DOHH2 (cell line): ENCODE results near the gene ATAT1.

Experiments used
- H3F3A ChIP-seq: fragments of 200-600 bp; sonication (generic), shearing (Covaris generic); 2 replicates; pipeline ENCODE4 v1.6.0; 2016; ENCODE audit warnings: antibody characterized with exemption, mild to moderate bottlenecking; ENCODE audit not compliant: control insufficient read depth, insufficient read depth
- H3K27ac ChIP-seq: fragments of 200-600 bp; sonication (generic); 2 replicates; pipeline ENCODE4 v1.5.1; 2014; ENCODE audit warnings: low read depth, mild to moderate bottlenecking, low read length, moderate library complexity
- H3K27me3 ChIP-seq: fragments of 200-600 bp; sonication (generic); 2 replicates; pipeline ENCODE4 v1.6.1; 2014; ENCODE audit warnings: mild to moderate bottlenecking, low read length, mixed read lengths; ENCODE audit not compliant: control insufficient read depth
- H3K36me3 ChIP-seq: fragments of 200-600 bp; sonication (generic); 2 replicates; pipeline ENCODE4 v1.6.1; 2014; ENCODE audit warnings: mild to moderate bottlenecking, low read length, moderate library complexity, mixed read lengths; ENCODE audit not compliant: control insufficient read depth
- H3K4me1 ChIP-seq: fragments of 200-600 bp; sonication (generic); 2 replicates; pipeline ENCODE4 v1.6.1; 2014; ENCODE audit warnings: mild to moderate bottlenecking, low read length, mixed read lengths; ENCODE audit not compliant: control insufficient read depth
- H3K4me2 ChIP-seq: fragments of 200-600 bp; sonication (generic); 2 replicates; pipeline ENCODE4 v1.6.0; 2014; ENCODE audit warnings: mild to moderate bottlenecking, low read length, moderate library complexity
- H3K4me3 ChIP-seq: fragments of 200-600 bp; sonication (generic); 2 replicates; pipeline ENCODE4 v1.5.1; 2014; ENCODE audit warnings: mild to moderate bottlenecking, low read length, mixed read lengths
- H3K79me2 ChIP-seq: fragments of 200-600 bp; sonication (generic); 2 replicates; pipeline ENCODE4 v1.6.1; 2014; ENCODE audit warnings: mild to moderate bottlenecking, low read length, mixed read lengths; ENCODE audit not compliant: control insufficient read depth
- H3K9me2 ChIP-seq: fragments of 200-600 bp; sonication (generic); replicated peaks from 2 replicates; pipeline ENCODE4 v1.6.1; 2014; ENCODE audit warnings: mild to moderate bottlenecking, low read length, mixed read lengths; ENCODE audit not compliant: control insufficient read depth
- H3K9me3 ChIP-seq: fragments of 200-600 bp; sonication (generic); 2 replicates; pipeline ENCODE4 v1.6.1; 2014; ENCODE audit warnings: antibody characterized with exemption, low read length, mixed read lengths; ENCODE audit not compliant: control insufficient read depth, insufficient read depth
- H4K20me1 ChIP-seq: fragments of 200-600 bp; sonication (generic); 2 replicates; pipeline ENCODE4 v1.6.0; 2014; ENCODE audit warnings: low read depth, mild to moderate bottlenecking, antibody characterized with exemption, low read length, moderate library complexity; ENCODE audit not compliant: control insufficient read depth, insufficient read depth
- CTCF ChIP-seq: fragments of 200-600 bp; sonication (generic); IDR thresholded peaks from one replicate; pipeline ENCODE4 v1.5.1; 2014; ENCODE audit warnings: antibody characterized with exemption, mild to moderate bottlenecking, low read depth, low read length; ENCODE audit not compliant: poor library complexity, severe bottlenecking
- EZH2phosphoT487 ChIP-seq: fragments of 200-600 bp; sonication (generic); IDR thresholded peaks from 2 replicates; pipeline ENCODE4 v1.6.1; 2017; ENCODE audit warnings: borderline replicate concordance, mild to moderate bottlenecking, antibody characterized with exemption, low read length, moderate library complexity, mixed read lengths

ATAT1 gene

DNA sequence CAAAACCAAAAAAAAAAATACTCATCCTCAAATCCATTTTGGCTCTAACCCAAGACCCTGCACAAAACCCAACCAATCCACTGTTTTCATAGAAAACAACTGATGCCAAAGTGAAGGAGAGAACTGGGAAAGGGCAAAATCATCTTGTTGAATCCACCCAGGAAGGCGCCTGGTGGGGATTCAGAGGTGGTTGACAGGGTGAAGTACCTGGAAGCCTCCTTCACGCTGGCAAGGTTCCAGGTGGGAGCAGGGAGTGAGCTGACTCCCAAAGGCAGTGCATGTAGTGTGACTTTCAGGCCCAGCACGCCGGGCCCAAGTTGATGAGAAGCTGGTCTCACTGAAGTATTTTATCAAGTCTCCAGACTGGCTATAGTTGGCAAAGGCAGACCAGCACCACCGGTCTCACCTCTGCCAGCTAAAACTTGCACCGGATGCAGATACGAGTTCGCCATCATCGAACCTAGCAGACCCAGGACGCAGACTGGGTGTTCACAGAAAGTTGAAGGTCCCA, 26.2 kb upstream of the ATAT1 start:
- H3K9me2 ChIP-seq, result no peaks in the 10 kb centered on the region
- H3F3A ChIP-seq, result peaks cover 25% of the 10 kb centered on the region
- H3K27ac ChIP-seq, result no peak overlapping the region
- no peak overlapping the region for H3K4me2 ChIP-seq
- H3K4me3 ChIP-seq, result no peak overlapping the region
- no peaks in the 10 kb centered on the region for H3K79me2 ChIP-seq
- TF ChIP-seq CTCF, result no peak
- no peak for TF ChIP-seq EZH2phosphoT487
- no peaks in the 10 kb centered on the region for H3K9me3 ChIP-seq
- H3K27me3 ChIP-seq, result no peaks in the 10 kb centered on the region
- peaks cover 66% of the 10 kb centered on the region for H3K36me3 ChIP-seq
- H4K20me1 ChIP-seq, result no peaks in the 10 kb centered on the region
- H3K4me1 ChIP-seq, result no peaks in the 10 kb centered on the region

- H3K9me2 ChIP-seq, result no peaks in the 10 kb centered on the region
- no peak overlapping the region for H3K4me3 ChIP-seq
- peaks cover 74% of the 10 kb centered on the region for H3K36me3 ChIP-seq
- no peak overlapping the region for H3K4me2 ChIP-seq
- H3K9me3 ChIP-seq, result no peaks in the 10 kb centered on the region
- no peaks in the 10 kb centered on the region for H3K4me1 ChIP-seq
- no peak for TF ChIP-seq EZH2phosphoT487
- TF ChIP-seq CTCF, result no peak
- peaks cover 25% of the 10 kb centered on the region for H3F3A ChIP-seq
- H3K27ac ChIP-seq, result no peak overlapping the region
- H4K20me1 ChIP-seq, result no peaks in the 10 kb centered on the region
- H3K27me3 ChIP-seq, result no peaks in the 10 kb centered on the region
- H3K79me2 ChIP-seq, result no peaks in the 10 kb centered on the region
Observed at GRCh38 chr6:30601436-30601814, 25.2 kb upstream of the ATAT1 start.

DNA sequence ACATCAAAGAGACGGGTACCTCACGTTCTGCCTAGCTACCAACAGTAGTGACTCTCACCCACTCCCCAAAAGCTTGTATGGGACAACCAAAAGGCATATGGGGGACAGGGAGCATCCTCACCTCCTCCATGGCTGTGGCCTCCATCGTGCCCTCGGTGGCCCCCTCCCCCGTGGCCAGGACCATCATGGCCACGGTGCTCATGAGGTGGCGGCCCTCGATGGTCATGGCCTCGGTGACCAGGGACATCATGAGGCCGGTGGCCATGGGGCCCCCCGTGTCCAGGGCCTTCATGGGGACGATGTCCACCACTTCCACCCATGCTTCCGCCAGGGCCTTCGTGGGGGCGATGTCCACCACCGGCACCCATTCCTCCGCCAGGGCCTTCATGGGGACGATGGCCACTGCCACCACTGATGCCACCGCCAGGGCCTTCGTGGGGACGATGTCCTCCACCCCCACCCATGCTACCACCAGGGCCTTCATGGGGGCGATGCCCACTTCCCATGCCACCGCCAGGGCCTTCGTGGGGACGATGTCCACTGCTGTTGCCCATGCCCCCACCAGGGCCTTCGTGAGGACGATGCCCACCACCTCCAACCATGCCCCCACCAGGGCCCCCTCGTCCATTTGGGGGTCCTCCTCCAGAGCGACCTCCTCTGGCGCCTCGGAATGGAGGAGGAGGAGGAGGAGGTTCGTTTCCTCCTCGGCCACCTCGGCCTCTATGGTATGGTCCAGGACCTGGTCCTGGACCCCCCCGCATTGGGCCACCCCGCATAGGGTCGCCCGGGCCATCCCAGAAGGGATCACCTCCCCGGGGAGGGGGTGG, 24.6 kb upstream of the ATAT1 start:
- Histone ChIP-seq H3K4me2 (no peak overlapping the region), H3K27me3 (no peaks in the 10 kb centered on the region), H3K4me1 (no peaks in the 10 kb centered on the region), H3K27ac (no peak overlapping the region), H4K20me1 (no peaks in the 10 kb centered on the region), H3K9me2 (no peaks in the 10 kb centered on the region), H3K36me3 (peaks cover 78% of the 10 kb centered on the region), H3K79me2 (no peaks in the 10 kb centered on the region), H3K4me3 (no peak overlapping the region), H3K9me3 (no peaks in the 10 kb centered on the region), H3F3A (peaks cover 25% of the 10 kb centered on the region)
- TF ChIP-seq CTCF, result no peak
